GM18511 (cell line): ENCODE data around the gene SASH1.

Experiments used
- ATAC-seq: cut with Tn5 transposase; IDR thresholded peaks from one replicate; pipeline ENCODE4 v1.9.1; 2021; ENCODE audit warnings: mild to moderate bottlenecking, moderate library complexity; ENCODE audit not compliant: unreplicated experiment

SASH1 gene

GRCh38 chr6:148538261-148539190, 195.9 kb downstream of the SASH1 start:
- no peak for ATAC-seq

- ATAC-seq, result no peak
Observed at GRCh38 chr6:148543540-148543939, 200.9 kb downstream of the SASH1 start.

- ATAC-seq, result no peak
Observed at GRCh38 chr6:148544421-148544820, 201.8 kb downstream of the SASH1 start.

DNA sequence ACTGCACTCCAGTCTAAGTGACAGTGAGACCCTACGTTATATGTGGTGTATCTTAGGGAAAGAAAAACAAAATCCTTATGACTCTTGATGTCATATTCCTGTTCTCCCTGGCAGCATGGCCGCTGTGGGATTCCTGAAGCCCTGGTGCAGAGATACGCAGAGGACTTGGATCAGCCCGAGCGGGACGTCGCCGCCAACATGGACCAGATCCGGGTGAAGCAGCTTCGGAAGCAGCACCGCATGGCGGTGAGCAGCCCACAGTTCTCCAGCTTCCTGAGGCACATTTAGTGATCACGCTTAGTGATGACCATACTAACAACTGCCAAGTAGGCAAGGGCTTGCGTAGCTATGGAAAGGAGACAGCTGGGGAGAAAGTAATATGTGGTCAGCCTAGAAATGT, 203.3 kb downstream of the SASH1 start:
- no peak for ATAC-seq

- ATAC-seq, result no peak
Observed at GRCh38 chr6:148547110-148547509, 204.5 kb downstream of the SASH1 start.

- ATAC-seq, result no peak
Observed at GRCh38 chr6:148548065-148548748, 205.6 kb downstream of the SASH1 start.

GRCh38 chr6:148548749-148549140, 206.1 kb downstream of the SASH1 start:
- no peak for ATAC-seq

- ATAC-seq, result no peak
Observed at GRCh38 chr6:148550569-148550968, 207.9 kb downstream of the SASH1 start.

DNA sequence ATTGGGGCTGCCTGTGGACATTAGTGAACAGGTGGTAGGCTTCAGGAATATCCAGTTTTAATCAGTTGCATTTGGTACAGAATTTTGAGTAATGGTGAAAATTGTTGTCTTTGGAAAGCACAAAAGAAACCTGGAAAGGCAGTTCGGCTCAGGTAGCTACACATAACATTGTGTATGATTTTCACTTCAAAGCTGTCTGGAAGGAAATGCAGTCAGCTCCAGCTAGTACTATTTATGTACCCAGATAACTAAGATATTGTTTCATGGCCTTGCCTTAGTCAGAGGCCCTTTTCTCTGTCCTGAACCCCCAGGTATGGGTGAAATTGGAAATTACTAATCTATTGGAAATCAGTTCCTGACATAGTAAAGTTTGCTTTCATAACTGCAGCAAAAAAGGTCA, 208.6 kb downstream of the SASH1 start:
- no peak for ATAC-seq

GRCh38 chr6:148556410-148556809, 213.8 kb downstream of the SASH1 start:
- no peak for ATAC-seq

DNA sequence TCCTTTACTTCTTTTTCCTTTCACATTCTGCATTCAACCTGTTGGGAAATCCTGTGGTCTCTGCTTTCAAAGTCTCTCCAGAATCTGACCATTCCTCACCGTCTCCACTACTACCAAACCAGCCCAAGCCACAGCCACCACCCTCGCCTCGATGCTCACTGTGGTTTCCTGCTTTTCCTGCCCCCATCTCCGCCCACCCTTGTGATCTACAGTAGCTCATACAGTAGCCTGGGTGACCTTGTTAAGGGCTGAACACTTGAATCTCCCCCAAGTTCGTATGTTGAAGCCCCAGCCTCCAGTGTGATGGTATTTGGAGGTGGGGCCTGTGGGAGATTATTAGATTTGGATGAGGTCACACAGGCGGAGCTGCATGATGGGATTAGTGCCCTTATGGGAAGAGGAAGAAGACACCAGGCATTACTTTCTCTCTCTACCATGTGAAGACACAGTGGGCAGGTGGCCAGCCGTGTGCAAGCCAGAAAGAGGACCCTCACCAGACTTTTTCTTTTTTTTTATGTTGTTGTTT, 215.2 kb downstream of the SASH1 start:
- no peak for ATAC-seq

DNA sequence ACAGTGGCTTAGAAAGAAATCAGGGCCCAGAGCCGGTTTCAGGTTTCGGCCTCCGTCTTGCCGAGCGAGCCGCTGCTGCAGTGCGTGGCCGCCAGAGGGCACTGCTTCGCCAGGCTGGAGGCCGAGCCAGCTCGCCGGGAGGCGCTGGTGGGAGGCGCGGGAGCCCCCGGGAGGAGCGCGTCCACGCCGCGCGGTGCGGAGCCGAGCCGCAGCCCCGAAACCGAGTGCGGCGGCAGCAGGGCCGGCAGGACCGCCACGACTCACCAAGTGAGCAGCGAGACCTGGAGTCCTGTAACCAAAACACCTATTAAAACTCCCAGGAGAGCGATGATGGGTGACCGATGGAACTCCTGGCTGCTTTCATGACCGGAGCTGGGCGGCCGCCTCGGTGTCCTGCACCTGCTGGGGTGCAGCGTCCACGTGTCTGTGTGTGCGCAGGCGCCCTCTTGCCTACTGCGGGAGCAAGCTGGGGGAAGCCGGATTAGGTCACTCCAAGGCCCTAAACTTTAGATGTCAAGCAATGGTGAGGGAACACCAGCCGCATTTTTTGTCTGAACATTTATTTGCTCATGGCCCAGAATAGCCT, 217.3 kb downstream of the SASH1 start:
- peak; percentile 88 for ATAC-seq

DNA sequence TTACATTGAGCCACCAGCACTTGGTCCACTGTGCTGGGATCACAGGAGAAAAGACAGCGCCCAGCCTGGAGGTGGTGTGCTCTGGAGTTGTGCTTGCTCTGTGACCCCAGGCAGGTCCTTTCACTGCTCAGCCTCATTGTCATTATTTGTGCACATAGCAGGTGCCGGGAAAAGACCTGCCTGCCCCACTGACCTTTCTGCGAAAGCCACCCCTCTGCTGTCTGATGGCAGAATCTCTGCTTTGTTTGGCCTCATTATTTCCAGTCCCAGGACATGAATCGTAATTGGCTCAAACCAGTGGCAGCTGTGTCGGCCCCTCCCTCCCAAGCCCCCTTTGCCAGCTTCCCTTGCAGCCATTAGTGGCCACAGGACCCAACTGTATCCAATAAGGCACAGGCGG, 219.0 kb downstream of the SASH1 start:
- no peak for ATAC-seq

GRCh38 chr6:148563066-148563465, 220.4 kb downstream of the SASH1 start:
- ATAC-seq, result no peak

DNA sequence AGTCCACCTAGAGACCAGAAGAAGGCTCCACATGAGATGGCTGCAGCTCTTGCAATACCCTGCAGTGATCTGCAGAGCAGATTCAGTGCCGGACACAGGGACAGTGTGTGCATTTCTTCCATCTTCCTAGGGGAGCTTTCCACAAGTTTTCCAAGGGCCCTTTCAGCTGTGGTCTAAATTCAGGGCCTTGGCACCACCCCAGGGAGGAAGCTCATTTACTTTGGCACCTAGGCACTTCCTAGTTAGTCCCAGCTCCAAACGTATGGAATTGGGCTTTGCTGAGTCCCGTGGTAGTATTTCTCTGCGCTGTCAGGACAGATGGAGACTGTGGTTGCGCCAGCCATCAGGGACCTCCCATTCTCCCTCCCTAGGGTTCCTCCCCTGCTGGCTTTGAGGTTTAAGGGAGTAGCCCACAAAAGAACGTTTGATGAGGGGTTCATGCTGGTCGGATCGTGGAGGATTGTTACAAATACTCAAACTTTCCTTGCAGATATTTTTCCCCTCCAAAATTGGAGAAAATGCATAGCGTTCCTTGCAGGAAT, 221.9 kb downstream of the SASH1 start:
- no peak for ATAC-seq

DNA sequence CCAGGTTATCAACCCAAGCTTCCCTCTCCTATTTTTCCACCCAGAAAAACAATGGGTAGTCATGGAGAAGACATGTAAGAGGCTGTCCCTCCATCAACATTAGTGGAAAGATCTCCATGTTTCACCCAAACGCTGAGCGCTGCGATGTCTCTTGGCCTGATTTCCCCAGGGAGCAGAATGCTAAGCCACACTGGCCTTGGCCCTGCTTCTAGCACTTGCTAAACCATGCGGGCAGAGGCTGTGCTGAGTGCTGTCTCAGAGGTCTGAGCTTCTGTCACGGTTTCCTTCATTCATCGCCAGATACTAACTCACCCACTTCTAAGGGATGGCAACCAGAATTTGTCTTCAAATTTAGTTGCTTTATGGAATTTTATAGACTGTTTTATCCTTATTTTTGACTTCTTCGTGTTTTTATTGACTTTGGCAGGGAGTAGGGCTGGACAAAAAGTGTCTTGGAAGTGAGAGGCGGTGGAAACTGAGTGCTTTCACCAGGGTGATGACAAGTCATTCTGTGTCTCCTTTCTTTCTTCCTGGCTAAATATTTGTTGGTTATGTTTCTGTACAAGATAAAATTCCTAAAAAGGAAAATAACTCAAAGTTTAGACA, 222.8 kb downstream of the SASH1 start:
- no peak for ATAC-seq

DNA sequence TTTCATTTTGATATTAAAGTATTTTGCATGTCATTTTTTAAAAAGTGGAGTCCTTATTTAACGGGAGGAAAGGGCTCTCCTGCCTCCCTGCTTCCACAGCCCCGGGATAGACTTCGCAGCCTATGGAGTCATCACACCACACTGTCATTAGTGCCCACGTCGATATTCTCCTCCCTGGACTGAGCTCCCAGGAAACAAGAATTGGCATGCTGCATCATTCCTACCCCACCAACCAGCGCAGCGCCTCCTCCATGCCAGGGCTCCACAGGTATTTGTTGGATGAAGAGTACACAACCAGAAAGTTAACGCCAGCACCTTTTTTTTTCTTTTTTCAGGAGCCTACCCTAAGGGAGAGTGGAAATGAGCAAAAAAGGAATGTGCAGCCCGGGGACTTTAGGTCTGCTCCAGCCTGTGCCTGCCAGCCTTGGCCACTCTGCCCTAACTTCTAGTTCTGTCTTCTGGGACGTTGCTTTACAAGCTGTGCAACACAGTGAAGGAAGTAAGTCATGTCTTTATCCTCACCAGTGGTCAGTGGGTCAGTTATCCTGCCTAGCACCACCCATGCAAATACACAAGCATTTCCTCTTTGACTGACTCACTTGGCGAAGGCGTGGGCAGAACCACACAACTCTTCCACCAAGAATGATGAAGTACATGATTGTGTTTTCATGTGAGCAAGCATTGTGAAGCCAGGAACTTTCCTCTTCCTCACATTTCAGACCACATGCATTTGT, 223.5 kb downstream of the SASH1 start:
- ATAC-seq, result peak; percentile 65

DNA sequence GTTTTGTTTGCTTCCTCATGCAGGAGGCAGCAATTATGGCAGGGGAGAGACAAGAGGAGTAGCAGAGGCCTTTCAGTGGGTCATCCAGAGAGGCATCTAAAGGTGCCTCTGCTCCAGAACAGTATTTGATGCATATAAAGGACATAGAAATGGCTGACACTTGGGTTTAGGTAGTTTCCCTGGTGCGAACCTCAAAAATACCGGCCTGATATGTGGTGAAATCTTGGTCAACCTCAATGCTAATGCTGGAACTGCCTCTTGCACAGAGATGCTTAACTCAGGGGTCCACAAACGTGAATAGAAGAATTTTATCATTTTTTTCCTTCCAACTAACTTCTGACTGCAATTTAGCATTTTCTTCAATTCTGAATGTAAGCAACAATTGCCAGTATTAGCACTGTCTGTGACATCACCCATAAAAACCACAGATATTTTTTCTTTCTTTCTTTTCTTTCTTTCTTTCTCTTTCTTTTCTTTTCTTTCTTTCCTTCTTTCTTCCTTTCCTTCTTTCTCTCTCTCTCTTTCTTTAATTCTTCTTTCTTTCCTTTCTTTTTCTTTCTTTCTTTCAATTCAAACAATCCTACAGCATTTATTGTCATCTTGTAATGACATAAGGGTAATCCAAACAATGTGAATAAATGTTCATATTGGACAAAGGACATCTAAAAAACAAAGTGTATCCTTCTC, 224.2 kb downstream of the SASH1 start:
- peak; percentile 72 for ATAC-seq

DNA sequence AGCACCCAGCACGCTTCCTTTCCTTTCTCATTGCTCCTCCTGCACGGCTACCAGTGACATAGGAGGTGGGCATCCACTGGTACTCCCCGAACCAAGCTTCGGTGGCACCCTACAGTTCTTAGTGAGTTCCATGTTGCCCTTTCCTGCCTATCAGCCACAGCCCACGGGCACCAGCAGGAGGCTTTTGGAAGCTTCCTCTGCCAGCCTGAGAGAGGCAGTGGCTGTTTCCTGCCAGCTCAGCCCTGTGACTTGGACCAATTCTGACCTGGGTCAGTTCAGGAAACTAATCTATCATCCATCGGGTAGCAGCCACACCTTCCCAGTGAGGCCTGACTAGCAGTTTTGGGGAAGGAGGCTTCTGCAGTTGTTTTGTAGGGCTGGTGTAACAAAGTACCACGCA, 227.8 kb downstream of the SASH1 start:
- no peak for ATAC-seq
